DMS153 treated with DMSO at 0.1 percent for 48 hours (cell line): ENCODE results near the gene SPRR1A.

Experiments
- DNase-seq: peaks from one replicate; lab custom pipeline; 2025; ENCODE audit not compliant: unreplicated experiment; lab: John Stamatoyannopoulos, UW

SPRR1A gene

GRCh38 chr1:153028766-153029165 lies 44.9 kb downstream of the SPRR1A start:
- no peak for DNase-seq

- no peak for DNase-seq
Observed at GRCh38 chr1:153030895-153031294, 47.0 kb downstream of the SPRR1A start, which contains the start of gene SPRR1B. SPRR1B (plus strand) TSS chr1:153031203; CDS start chr1:153032346, 1,143 bp downstream.

GRCh38 chr1:153032073-153032472 lies 48.2 kb downstream of the SPRR1A start:
- no peak for DNase-seq

GRCh38 chr1:153032677-153033308 lies 48.9 kb downstream of the SPRR1A start:
- no peak for DNase-seq

GRCh38 chr1:153035211-153035610 lies 51.3 kb downstream of the SPRR1A start:
- no peak for DNase-seq
